HG03159 (cell line): ENCODE measurements around the gene SLC8A3.

Source experiments
- ATAC-seq: cut with Tn5 transposase; IDR thresholded peaks from one replicate; pipeline ENCODE4 v1.9.1; 2021; ENCODE audit warnings: mild to moderate bottlenecking, moderate library complexity; ENCODE audit not compliant: unreplicated experiment

SLC8A3 gene

DNA sequence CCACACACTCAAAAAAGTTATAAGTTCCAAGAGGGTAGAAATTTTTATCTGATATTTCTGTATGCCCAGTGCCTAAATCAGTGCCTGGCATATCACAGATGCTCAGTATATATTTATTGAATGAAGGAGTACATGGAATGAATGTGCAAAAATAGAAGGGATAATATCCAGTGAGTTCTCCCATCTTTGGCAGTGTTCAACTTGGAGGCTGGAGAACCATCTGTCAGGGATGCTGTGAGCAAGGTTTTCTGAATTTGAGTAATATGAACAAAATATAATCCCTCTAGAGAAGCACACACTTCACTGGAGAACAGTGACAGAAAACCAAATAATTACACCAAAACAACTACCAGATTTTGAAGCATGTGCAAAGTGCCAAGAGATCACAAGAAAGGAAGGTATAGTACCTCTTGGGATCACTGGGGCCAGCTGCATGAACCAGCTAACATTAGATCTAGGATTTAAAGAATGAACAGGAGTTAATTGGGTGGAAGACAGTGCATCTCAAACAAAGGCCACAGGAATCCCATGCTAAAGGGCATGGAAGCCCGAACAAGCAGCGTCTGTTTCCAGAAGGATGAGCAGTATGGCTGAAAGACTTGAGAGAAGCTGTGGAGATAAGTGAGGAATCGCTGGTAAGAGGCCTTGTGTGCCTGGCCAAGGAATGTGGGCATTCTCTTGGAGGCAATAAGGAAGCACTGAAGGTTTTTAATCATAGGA, 11.5 kb downstream of the SLC8A3 start:
- no peak for ATAC-seq

- ATAC-seq, result no peak
Observed at GRCh38 chr14:70173569-70173968, 15.2 kb downstream of the SLC8A3 start.

GRCh38 chr14:70171726-70172125, 17.0 kb downstream of the SLC8A3 start:
- no peak for ATAC-seq

DNA sequence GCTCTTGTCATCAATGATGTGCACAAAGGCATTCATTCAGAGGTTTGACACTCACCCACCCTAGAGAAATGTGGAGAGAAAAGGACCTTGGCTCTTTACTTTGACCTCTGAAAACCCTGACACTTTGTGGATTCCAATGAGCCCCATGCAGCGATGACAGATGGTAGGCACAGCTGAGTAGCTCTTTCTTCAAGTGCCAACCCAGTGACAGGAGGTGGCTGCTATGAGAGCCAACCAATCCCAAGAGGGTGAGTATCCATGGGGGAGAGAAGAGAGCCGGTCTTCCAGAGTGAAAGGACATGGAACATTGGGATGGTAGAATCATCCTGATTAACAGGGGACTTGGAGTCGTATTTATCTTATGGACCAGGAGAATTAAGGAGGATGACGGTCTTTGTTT, 17.8 kb downstream of the SLC8A3 start:
- no peak for ATAC-seq

- ATAC-seq, result no peak
Observed at GRCh38 chr14:70168406-70168805, 20.3 kb downstream of the SLC8A3 start.

DNA sequence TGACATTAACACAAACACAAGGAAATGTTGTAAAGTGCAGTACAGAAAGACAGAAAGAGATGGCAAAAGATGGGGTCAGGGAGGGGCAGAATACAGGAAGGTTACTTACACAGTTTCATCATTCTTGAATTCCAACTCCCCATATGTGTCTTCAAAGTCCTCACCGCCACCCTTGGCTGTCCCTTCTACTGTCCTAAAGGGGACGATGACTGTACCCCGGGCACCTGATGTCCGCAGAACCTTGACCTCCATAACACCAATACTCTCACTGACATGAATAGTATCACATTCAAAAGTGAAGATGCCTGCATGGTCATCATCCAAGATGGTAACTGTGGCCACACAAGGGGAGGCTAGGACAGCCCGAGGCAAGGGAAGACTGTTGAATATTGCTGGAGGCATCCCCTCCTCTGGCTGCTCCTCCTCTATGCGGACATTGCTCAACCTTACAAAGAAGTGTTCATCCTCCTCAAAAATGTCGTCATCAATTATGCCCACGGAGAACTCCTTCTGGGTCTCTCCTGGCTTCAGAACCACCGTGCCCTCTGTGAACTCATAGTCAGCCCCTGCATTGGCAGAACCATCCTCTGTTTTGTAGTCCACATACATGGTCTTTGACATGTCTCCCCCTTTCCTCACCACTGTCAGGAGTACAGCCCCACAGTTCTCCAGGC, 22.1 kb downstream of the SLC8A3 start:
- ATAC-seq, result no peak

- no peak for ATAC-seq
Observed at GRCh38 chr14:70162358-70162757, 26.4 kb downstream of the SLC8A3 start.

DNA sequence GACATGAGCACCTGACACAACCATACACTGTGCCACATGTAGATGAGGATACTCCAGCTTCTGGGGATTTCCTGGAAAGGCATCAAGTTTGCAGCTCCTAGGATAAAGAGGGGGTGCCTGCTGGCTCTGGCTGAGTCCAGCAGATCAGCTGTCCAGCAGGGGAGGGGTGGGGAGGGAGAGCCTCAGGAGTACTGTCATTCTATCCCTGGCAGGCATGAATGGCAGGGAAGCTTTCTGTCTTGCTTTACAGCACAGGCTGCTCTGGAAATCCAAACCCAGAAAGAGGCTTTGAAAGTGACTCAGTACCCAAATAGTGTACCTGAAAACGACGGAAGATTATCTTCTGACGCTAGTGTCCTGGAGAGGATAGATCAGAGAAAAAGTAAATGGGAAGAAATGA, 32.2 kb downstream of the SLC8A3 start:
- no peak for ATAC-seq

GRCh38 chr14:70152704-70153103, 36.0 kb downstream of the SLC8A3 start:
- no peak for ATAC-seq

GRCh38 chr14:70152081-70152480, 36.7 kb downstream of the SLC8A3 start:
- ATAC-seq, result no peak

DNA sequence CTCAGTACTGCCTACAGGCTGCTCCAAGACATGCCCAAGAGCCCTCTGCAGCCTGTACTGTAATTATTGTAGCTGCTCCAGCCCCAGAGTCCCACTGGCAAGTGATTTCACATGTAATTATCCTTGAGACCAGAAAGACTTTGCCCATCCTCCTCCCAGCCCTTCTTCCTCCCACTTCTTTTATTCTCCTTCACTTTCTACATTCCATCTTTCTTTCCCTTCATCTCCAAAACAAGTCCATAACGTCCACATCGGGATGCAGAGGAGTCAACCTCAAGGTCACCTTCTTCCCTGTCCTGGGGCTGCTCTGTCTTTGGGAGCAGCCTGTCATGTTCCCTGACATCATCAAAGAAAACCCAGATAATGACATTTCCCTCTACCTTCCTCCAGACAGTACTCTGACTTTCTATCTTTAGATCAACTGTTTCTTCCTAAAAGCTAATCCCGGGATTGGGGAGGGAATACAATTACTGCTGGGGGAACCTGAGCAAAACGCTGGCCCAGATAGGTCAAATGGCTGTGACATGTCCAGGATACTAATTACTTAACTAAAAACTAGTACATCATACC, 39.1 kb downstream of the SLC8A3 start:
- no peak for ATAC-seq

DNA sequence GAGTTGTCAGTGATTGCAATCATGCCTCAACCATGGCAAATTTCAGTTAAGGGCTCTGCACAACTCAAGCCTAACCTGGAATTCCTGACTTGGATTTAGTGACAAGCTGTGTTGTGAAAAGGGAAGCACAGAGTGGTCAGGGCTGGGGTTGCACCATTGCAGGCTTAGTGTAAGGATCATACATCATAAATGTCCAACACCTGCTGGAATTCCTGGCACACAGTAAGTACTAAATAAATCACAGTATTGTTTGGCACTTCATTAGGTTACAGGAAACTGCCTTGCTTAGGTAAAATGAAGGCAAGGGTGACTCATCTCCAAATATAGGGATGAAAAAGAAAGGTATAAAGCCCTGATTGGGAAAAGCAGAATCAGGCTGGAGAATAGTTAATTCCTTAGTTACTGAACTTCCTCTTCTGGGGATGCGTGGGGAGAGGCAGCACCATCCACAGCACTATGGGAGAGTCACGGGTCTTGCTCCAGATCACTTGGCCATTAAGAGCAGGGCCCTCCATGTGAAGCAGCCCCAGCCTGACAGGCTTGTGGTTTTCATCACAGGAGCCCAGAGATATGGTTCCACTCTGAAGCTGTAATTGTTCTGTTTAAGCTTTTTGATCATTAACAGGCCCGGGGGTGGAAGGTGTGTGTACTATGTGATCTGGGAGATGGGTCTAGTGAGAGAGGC, 39.7 kb downstream of the SLC8A3 start:
- no peak for ATAC-seq

DNA sequence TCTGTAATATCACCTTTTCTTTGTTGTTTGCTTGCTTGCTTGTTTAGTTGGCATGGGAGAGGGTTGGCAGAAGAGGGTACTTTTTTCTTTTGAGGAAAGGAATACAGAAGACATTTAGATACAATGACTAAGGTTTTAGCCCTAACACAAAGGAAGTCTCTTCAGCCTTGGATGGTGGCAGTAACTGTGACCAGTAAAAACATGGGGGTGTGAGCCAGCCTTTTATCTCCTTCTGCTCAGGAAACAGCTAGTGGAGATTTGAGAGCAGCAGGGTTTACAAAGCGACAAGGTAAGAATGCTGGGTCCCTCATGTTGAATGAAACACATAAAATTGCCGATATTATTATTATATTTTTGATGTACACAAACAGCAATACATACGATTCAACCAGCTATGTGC, 40.4 kb downstream of the SLC8A3 start:
- ATAC-seq, result no peak

DNA sequence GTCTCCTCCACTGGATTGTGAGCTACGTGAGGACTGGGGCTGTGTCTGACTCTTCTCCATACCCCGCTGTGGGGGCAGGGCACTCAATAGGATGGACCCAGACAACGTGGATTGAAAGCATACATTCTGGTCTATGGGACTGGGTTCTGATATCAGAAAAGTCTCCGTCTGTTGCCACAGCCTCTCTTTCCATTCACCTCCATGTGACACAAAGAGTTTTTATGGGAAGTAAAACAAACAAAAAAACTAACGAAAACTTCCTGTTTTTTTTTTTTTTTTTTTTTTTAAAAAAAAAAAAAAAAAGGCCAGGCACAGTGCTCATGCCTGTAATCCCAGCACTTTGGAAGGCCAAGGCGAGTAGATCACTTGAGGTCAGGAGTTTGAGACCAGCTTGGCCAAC, 44.7 kb downstream of the SLC8A3 start:
- ATAC-seq, result no peak

DNA sequence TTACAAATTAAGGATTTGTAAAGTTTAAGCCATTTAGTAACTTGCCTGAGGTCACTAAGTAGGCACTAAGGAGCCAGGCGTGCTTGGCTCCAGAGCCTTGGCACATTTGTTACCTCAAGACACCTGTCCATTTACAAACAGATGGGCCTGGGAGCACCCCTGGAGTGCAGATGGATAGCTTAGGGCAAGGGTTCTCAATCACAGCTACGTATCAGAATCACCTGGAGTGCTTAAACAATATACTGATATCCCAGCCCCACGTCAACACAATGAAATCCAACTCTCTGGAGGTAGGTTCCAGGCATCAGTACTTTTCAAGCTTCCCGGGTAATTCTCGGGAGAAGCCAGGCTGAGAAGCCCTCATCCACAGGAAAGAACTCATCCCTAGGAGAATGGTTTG, 45.4 kb downstream of the SLC8A3 start:
- no peak for ATAC-seq

GRCh38 chr14:70140614-70141013, 48.1 kb downstream of the SLC8A3 start:
- ATAC-seq, result no peak

- no peak for ATAC-seq
Observed at GRCh38 chr14:70139384-70139783, 49.4 kb downstream of the SLC8A3 start.

DNA sequence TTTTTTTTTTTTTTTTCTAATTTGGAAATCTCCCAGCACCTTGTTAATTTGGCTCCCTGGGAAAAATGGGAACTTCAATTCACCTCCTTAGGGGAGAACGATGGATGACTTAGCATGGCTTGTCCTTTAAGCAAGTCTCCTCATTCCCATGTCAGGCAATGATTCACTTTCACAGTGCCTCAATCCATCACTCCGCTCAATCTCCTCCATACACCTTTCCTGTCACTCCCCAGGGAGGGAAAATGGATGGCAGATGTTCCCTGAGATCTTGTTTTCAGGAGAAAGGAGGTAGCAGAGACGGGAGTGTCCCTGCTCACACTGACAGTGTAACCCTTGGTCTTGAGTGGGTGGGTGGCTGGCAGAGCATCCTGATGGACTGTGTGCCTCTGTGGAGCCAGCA, 51.0 kb downstream of the SLC8A3 start:
- no peak for ATAC-seq

DNA sequence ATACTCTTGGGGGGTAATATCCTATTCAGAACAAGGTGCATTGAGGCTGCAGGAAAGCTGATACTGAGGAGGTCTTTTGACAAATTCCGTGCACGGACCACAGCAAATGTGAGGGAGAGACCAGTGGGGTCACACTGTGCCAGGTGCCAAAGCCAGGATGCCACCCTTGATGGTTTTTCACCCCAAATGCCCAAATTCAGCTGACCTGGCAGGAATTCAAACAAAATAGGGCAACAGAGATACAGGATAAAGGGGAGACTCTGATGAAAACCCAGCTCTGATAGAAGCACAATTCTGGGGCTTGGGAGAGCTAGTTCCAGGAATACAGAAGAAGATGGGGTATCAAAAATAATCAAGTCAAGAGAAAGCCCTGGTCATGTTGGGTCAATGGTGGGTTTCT, 55.3 kb downstream of the SLC8A3 start:
- ATAC-seq, result no peak

- ATAC-seq, result no peak
Observed at GRCh38 chr14:70130482-70130881, 58.3 kb downstream of the SLC8A3 start.

GRCh38 chr14:70127186-70127585, 61.6 kb downstream of the SLC8A3 start:
- no peak for ATAC-seq

- no peak for ATAC-seq
Observed at GRCh38 chr14:70123796-70124195, 65.0 kb downstream of the SLC8A3 start.
